GM18909 (cell line): Measurements from ENCODE around the gene BTBD9.

Experiments used
- ATAC-seq: cut with Tn5 transposase; IDR thresholded peaks from one replicate; pipeline ENCODE4 v1.9.1; 2021; ENCODE audit warnings: mild to moderate bottlenecking; ENCODE audit not compliant: unreplicated experiment, poor library complexity

The BTBD9 gene

GRCh38 chr6:38320358-38320757 is 319.4 kb downstream of the BTBD9 start:
- no peak for ATAC-seq

- ATAC-seq, result no peak
Measured at GRCh38 chr6:38319256-38320212, 320.2 kb downstream of the BTBD9 start.

DNA sequence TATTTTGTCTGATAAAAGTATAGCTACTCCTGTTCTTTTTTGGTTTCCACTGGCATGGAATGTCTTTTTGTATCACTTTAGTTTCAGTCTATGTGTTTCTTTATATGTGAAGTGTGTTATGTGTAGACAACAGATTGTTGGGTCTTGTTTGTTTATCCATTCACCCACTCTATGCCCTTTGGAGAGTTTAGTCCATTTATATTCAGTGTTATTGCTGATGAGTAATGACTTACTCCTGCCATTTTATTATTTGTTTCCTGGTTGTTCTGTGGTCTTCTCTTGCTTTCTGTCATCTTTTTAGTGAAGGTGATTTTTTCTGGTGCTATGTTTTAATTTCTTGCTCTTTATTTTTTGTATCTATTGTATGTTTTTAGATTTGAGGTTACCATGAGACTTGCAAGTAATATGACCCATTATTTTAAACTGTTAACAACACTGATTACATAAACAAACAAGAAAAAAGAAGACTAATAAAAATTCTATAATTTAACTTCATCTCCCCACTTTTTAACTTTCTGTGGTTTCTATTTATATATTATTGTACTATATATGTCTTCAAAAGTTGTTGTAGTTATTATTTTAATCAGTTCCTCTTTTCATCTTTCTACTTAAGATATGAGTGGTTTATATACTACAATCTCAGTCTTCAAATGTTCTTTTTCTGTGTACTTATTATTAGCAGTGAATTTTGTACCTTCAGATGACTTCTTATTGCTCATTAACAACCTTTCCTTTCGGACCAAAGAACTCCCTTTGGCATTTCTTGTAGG is 323.4 kb downstream of the BTBD9 start:
- peak; percentile 55 for ATAC-seq

DNA sequence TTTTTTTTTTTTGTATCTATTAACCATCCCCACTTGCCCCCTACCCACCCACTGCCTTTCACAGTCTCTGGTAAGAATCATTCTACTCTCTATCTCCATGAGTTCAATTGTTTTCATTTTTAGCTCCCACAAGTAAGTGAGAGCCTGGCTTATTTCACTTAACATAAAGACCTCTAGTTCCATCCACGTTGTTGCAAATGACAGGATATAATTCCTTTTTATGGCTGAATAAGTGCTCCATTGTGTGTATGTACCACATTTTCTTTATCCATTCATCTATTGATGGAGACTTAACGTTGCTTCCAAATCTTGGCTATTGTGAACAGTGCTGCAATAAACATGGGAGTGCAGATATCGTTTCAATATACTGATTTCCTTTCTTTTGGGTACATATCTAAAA is 328.5 kb downstream of the BTBD9 start:
- no peak for ATAC-seq

DNA sequence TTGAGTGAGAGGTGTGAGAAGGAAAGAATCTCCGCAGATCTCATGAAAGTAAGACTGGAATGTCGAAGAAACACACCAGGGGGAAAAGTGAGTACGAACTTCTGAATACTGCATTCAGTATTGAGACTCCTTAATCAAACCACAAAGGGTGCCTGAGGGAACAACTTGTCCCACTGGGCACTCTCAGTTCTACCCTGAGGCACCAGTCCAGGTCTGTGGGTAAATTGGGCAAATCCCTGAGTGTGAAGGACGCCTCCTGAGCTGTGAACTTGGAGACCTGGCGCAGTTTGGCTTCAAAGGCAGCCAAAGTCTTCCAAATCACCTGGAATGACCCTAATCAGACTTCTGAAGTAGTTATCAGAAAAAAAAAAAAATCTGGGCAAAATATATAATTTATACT is 329.7 kb downstream of the BTBD9 start:
- no peak for ATAC-seq

DNA sequence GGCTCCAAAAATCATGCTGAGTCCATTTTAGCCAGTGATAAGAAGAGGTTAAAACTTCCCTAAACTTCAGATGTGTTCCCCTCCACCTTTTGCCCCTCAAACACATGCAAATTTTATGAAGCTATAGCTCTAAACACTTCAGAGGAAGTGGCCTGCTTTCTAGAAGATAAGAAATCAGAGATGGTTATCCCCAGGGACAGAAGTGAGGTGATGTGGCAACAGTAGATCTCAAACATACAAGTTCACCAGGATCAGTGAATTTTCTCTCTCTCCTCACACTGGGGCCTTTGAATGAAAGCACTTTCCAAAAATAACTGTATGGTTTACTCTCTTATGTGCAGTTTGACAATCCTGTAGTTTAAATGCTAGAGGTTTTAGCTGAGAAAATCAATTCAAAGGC is 332.0 kb downstream of the BTBD9 start:
- peak; percentile 73 for ATAC-seq

DNA sequence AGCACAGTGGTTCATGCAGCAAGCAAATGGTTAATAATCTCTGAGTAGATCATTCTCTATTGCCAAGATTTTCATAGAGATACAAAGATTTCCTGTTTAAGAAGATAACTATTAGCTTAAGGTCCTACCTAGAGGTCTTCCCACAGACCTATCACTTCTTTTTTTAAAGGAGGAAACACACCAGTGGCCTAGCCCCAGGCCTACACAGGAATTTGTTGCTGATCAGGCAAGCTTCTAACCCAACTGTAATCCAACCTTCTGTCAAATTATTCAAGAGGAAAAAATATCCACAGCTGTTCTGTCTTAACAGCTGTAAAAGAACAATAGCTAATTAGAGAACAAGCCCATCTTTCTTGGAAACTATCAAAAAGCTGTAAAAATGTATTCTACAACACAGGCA is 332.8 kb downstream of the BTBD9 start:
- no peak for ATAC-seq

- peak; percentile 60 for ATAC-seq
Measured at GRCh38 chr6:38305995-38306681, 333.6 kb downstream of the BTBD9 start.

- no peak for ATAC-seq
Measured at GRCh38 chr6:38302838-38303237, 336.9 kb downstream of the BTBD9 start.

- ATAC-seq, result no peak
Measured at GRCh38 chr6:38302081-38302480, 337.6 kb downstream of the BTBD9 start.

DNA sequence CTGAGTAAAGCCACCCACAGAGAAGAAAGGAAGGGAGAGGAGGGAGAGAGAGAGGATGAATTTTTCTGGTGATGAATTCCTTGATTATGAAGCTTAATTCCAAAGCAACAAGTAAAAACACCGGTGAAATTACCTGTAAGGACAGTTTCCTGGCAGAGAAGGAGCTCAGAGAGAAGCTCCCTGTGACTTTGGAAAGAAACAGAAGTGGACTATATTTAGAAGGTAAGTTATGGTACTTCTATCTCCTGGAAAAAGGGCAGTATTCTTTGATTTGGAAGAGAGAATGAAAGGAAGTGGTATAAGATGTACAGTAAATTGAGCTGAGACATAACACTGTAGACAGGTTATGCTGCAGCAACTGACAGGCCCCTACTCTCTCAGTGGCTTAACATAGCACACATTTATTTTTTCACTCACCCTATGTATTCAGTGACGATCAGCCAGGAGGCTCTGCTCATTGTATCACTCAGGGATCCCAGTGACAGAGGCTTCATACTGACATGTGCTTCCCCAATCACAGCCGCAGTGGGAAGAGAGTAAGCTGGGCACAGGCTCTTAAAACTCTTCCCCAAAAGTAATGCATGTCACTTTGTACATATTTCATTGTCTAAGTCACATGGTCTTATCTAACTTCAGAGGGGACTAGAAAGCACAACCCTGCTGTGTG is 349.5 kb downstream of the BTBD9 start:
- no peak for ATAC-seq

DNA sequence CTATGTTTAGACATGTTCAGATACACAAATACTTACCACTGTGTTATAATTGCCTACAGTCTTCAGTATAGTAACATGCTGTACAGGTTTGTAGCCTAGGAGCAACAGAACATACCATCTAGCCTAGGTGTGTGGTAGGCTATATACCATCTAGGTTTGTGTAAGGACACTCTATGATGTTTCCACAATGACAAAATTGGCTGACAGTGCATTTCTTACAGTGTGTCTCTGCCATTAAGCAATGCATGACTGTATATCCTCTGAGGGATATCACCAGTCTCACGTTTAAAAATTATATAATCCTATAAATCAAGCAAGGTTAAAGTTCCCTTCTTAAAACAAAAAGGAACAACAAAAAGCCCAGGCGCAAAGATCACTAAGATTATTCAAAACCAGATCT is 352.2 kb downstream of the BTBD9 start:
- ATAC-seq, result no peak

GRCh38 chr6:38284802-38285394 is 354.8 kb downstream of the BTBD9 start:
- no peak for ATAC-seq

- no peak for ATAC-seq
Measured at GRCh38 chr6:38283734-38284362, 355.9 kb downstream of the BTBD9 start.

GRCh38 chr6:38282911-38283310 is 356.8 kb downstream of the BTBD9 start:
- ATAC-seq, result no peak

GRCh38 chr6:38281126-38281525 is 358.6 kb downstream of the BTBD9 start:
- ATAC-seq, result no peak

DNA sequence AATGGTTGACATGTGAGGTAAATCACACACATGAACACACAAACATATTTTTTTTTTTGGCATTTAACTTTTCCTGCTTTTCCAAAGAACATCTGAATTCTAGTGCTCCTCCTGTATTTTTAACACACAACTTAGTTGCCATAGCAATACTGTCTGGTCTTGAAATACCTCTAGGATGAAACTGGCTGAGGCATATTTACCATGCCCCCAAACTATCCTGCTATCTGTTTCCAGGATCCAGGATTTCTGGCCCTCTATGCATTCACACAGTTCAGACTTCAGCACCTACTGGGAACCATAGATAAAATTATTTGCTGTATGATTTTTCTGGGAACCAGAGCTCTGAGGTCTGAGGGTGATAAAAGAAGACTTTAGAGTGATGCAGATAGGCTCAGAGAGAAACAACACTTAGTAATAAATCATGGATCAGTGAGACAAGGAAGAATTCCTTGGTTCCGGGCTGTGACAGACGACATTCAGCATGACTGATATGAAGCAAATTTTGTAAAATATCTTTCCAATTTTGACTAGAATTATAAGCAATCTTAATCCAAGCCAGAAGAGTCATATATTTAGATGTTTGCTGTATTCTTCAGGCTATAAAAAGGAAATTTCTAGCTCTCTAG is 359.7 kb downstream of the BTBD9 start:
- no peak for ATAC-seq

DNA sequence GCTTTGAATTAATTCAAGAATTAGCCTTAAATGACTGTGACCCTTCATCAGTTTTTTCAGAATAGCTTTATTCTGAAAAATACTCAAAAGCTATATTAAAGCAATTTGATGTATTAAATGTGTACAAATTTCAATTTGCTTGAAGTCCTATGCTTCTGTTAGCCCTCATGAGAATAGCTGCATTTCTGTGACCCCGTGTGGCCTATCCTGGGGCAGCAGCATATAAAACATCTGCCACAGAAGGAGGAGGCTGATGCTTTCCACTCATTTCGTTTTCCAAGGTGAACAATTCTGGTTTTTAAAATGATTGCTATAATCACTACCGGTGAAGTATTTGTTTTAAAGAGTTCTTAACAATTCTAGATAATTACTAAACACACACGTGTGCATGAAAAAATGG is 360.3 kb downstream of the BTBD9 start:
- ATAC-seq, result no peak

GRCh38 chr6:38273325-38273724 is 366.4 kb downstream of the BTBD9 start:
- ATAC-seq, result no peak
